ENCODE measurements around the gene ZNF775.

ZNF775 gene

GRCh38 chr7:150378853-150379440 is at the start of gene ZNF775:
TSS of gene ZNF775 (plus strand) at chr7:150379330. CDS start at chr7:150388471, 9,141 bp downstream.
- FAIRE-seq = no peak

GRCh38 chr7:150329331-150330120 is 49.6 kb upstream of the ZNF775 start:
- FAIRE-seq = no peak

GRCh38 chr7:150330211-150330885 is 48.8 kb upstream of the ZNF775 start:
- no peak for FAIRE-seq

GRCh38 chr7:150332852-150333635 is 46.1 kb upstream of the ZNF775 start:
- no peak for FAIRE-seq

- FAIRE-seq = no peak
Measured at GRCh38 chr7:150333659-150334058, 45.5 kb upstream of the ZNF775 start.

- FAIRE-seq = no peak
Measured at GRCh38 chr7:150334108-150334507, 45.0 kb upstream of the ZNF775 start.

GRCh38 chr7:150335108-150335773 is 43.9 kb upstream of the ZNF775 start:
- no peak for FAIRE-seq

GRCh38 chr7:150335774-150336112 is 43.4 kb upstream of the ZNF775 start:
- no peak for FAIRE-seq

- no peak for FAIRE-seq
Measured at GRCh38 chr7:150336746-150337145, 42.4 kb upstream of the ZNF775 start.

GRCh38 chr7:150337179-150337578 is 42.0 kb upstream of the ZNF775 start:
- no peak for FAIRE-seq

- FAIRE-seq = no peak
Measured at GRCh38 chr7:150337659-150338081, 41.5 kb upstream of the ZNF775 start.

- no peak for FAIRE-seq
Measured at GRCh38 chr7:150338166-150338829, 40.8 kb upstream of the ZNF775 start.

GRCh38 chr7:150339409-150339809 is 39.7 kb upstream of the ZNF775 start:
- no peak for FAIRE-seq

GRCh38 chr7:150340024-150340749 is 38.9 kb upstream of the ZNF775 start:
- no peak for FAIRE-seq

GRCh38 chr7:150340875-150341262 is 38.3 kb upstream of the ZNF775 start:
- no peak for FAIRE-seq

- no peak for FAIRE-seq
Measured at GRCh38 chr7:150341263-150342120, 37.6 kb upstream of the ZNF775 start, which contains the start of gene RARRES2. TSS of gene RARRES2 (minus strand) at chr7:150341629. CDS start at chr7:150340609, 1,020 bp downstream.

GRCh38 chr7:150342121-150342408 is 37.1 kb upstream of the ZNF775 start:
- no peak for FAIRE-seq

- FAIRE-seq = no peak
Measured at GRCh38 chr7:150343225-150343624, 35.9 kb upstream of the ZNF775 start.

GRCh38 chr7:150344299-150344698 is 34.8 kb upstream of the ZNF775 start:
- FAIRE-seq = no peak

- FAIRE-seq = peak; percentile 48
Measured at GRCh38 chr7:150345012-150345411, 34.1 kb upstream of the ZNF775 start.
